Mesendoderm (in vitro differentiated cells): ENCODE measurements around the gene PON3.

Experiments
- DNase-seq: peaks from one replicate; pipeline ENCODE4 v3.0.0; 2013
- H2AK5ac ChIP-seq: 2 replicates; pipeline ENCODE4 v1.6.1; 2013; ENCODE audit warnings: low read length, inconsistent platforms
- H2BK120ac ChIP-seq: 2 replicates; pipeline ENCODE4 v1.6.1; 2013; ENCODE audit warnings: low read depth, mild to moderate bottlenecking, low read length, moderate library complexity, mixed read lengths
- H2BK15ac ChIP-seq: replicated peaks from 2 replicates; pipeline ENCODE4 v1.6.1; 2013; ENCODE audit warnings: low read depth, mild to moderate bottlenecking, moderate library complexity
- H2BK5ac ChIP-seq: 2 replicates; pipeline ENCODE4 v1.6.1; 2013; ENCODE audit warnings: low read length, inconsistent platforms
- H3K18ac ChIP-seq: 2 replicates; pipeline ENCODE4 v1.6.1; 2013; ENCODE audit warnings: mild to moderate bottlenecking, low read length, mixed read lengths
- H3K23ac ChIP-seq: one replicate; pipeline ENCODE4 v1.6.1; 2013; ENCODE audit warnings: low read length
- H3K27ac ChIP-seq: 2 replicates; pipeline ENCODE4 v1.5.1; 2013; ENCODE audit warnings: low read depth, mild to moderate bottlenecking, inconsistent platforms, low read length, moderate library complexity
- H3K27me3 ChIP-seq: 2 replicates; pipeline ENCODE4 v1.6.1; 2013; ENCODE audit warnings: low read length, control low read depth, mild to moderate bottlenecking, inconsistent platforms; ENCODE audit not compliant: insufficient read depth, poor library complexity
- H3K36me3 ChIP-seq: 2 replicates; pipeline ENCODE4 v1.6.1; 2013; ENCODE audit warnings: low read length, inconsistent platforms; ENCODE audit not compliant: control insufficient read depth, insufficient read depth
- H3K4ac ChIP-seq: one replicate; pipeline ENCODE4 v1.6.1; 2013; ENCODE audit warnings: low read depth, mild to moderate bottlenecking, low read length, moderate library complexity
- H3K4me1 ChIP-seq: 2 replicates; pipeline ENCODE4 v1.6.1; 2013; ENCODE audit warnings: low read depth, low read length, inconsistent platforms; ENCODE audit not compliant: control insufficient read depth
- H3K4me2 ChIP-seq: 2 replicates; pipeline ENCODE4 v1.6.1; 2013; ENCODE audit warnings: low read length
- H3K4me3 ChIP-seq: 2 replicates; pipeline ENCODE4 v1.5.1; 2013; ENCODE audit warnings: mild to moderate bottlenecking, low read length
- H3K56ac ChIP-seq: one replicate; pipeline ENCODE4 v1.6.1; 2013; ENCODE audit warnings: low read length
- H3K79me1 ChIP-seq: 2 replicates; pipeline ENCODE4 v1.6.1; 2013; ENCODE audit warnings: low read length, inconsistent platforms
- H3K79me2 ChIP-seq: 2 replicates; pipeline ENCODE4 v1.6.1; 2013; ENCODE audit warnings: mild to moderate bottlenecking, low read length; ENCODE audit not compliant: control insufficient read depth, insufficient read depth
- H3K9ac ChIP-seq: 2 replicates; pipeline ENCODE4 v1.6.1; 2013; ENCODE audit warnings: low read length, inconsistent platforms
- H4K5ac ChIP-seq: one replicate; pipeline ENCODE4 v1.6.1; 2013; ENCODE audit warnings: low read length
- H4K8ac ChIP-seq: one replicate; pipeline ENCODE4 v1.6.1; 2013; ENCODE audit warnings: low read depth, mild to moderate bottlenecking, control low read depth, low read length, moderate library complexity
- WGBS: extraction: QIAGEN DNeasy Blood & Tissue Kit; methylation state at CpG from one replicate; pipeline ENCODE4 v1.1.7; 2013; ENCODE audit warnings: low lambda C conversion rate, missing lambda C conversion rate; ENCODE audit not compliant: insufficient coverage; ENCODE audit errors: extremely low coverage; 5-methylcytosine and 5-hydroxymethylcytosine counted together

Gene PON3

DNA sequence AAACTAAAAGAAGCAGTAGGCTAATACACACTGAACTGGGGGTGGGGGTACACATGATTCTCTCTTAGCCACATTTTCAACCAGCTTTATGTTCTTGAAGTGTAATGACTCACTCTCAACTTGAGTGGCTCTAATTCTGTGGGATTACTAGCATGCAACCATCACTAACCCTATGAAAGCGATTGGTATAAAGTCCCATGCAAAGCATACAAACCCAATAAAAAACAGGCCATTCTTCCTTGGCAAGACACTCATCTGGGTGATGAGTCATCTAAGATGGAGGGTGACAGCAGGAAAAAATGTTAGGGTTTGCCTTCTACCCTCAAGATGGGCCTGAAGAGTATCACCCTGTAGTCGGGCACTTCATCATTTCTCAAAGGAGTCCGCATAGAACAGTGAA, 14.9 kb upstream of the PON3 start:
- no peak overlapping the region for H4K5ac ChIP-seq
- H2BK120ac ChIP-seq = no peak overlapping the region
- peaks cover 2% of the 10 kb centered on the region for H3K36me3 ChIP-seq
- no peak overlapping the region for H3K23ac ChIP-seq
- no peak overlapping the region for H3K4me3 ChIP-seq
- no peak overlapping the region for H3K56ac ChIP-seq
- H3K4me2 ChIP-seq = no peak overlapping the region
- H2AK5ac ChIP-seq = no peak overlapping the region
- no peaks in the 10 kb centered on the region for H3K79me1 ChIP-seq
- DNase-seq = no peak
- no peaks in the 10 kb centered on the region for H3K4me1 ChIP-seq
- no peak overlapping the region for H3K18ac ChIP-seq
- no peaks in the 10 kb centered on the region for H3K27me3 ChIP-seq
- no peak overlapping the region for H3K4ac ChIP-seq
- no peak overlapping the region for H3K9ac ChIP-seq
- H2BK15ac ChIP-seq = no peak overlapping the region
- no peaks in the 10 kb centered on the region for H3K79me2 ChIP-seq
- H4K8ac ChIP-seq = no peak overlapping the region
- WGBS = no CpG with 5 or more reads among the region's 3 CpGs
- no peak overlapping the region for H3K27ac ChIP-seq
- no peak overlapping the region for H2BK5ac ChIP-seq

DNA sequence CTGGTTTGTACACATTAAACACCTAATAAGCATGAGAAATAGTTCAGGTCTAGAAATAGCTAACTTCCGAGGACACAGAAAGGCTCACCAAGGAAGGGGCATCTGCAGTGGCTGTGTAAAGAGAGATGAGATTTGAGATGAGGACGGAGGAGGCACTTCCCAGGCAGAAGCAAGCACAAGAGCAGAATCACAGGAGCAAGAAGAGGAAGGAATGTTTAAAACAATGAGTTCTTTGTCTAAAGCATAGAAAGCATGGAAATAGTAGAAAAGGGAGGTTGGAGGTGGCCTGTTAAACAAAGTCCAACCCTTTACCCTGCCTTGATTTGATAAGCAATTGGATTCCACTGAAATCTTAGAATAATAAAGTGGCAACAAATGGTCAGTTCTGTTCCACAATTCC, 11.6 kb upstream of the PON3 start:
- H3K36me3 ChIP-seq = peaks cover 2% of the 10 kb centered on the region
- no peaks in the 10 kb centered on the region for H3K27me3 ChIP-seq
- WGBS = no CpG with 5 or more reads among the region's 2 CpGs
- no peak for DNase-seq
- H2BK5ac ChIP-seq = no peak overlapping the region
- no peak overlapping the region for H3K56ac ChIP-seq
- no peak overlapping the region for H3K4ac ChIP-seq
- H3K79me2 ChIP-seq = no peaks in the 10 kb centered on the region
- H2AK5ac ChIP-seq = no peak overlapping the region
- H4K8ac ChIP-seq = no peak overlapping the region
- H3K79me1 ChIP-seq = no peaks in the 10 kb centered on the region
- no peak overlapping the region for H2BK120ac ChIP-seq
- H3K9ac ChIP-seq = no peak overlapping the region
- no peak overlapping the region for H4K5ac ChIP-seq
- no peak overlapping the region for H3K23ac ChIP-seq
- no peak overlapping the region for H3K18ac ChIP-seq
- no peak overlapping the region for H3K4me3 ChIP-seq
- no peak overlapping the region for H2BK15ac ChIP-seq
- no peaks in the 10 kb centered on the region for H3K4me1 ChIP-seq
- H3K4me2 ChIP-seq = no peak overlapping the region
- H3K27ac ChIP-seq = no peak overlapping the region

DNA sequence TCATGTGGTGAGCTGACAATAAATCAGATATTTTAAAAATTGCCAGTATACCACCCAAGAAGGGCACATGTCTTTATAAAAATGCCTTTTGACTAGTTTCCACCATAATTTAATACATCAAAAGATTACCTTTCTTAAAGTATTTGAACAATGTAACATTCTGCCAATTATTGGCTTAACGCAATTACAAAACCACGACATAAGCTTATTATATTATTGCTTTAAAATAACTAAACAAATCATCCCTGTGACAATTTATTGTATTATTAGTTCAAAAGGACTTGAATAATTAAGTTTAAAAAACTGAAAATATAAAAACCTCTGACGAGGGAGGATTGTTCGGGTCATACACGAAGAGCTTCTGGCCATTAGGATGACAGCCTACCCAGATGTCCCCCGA, 9.6 kb upstream of the PON3 start:
- H3K79me2 ChIP-seq = no peaks in the 10 kb centered on the region
- no peaks in the 10 kb centered on the region for H3K4me1 ChIP-seq
- WGBS = 100% methylated on average over 2 of the region's 6 CpGs
- H2BK5ac ChIP-seq = no peak overlapping the region
- no peak overlapping the region for H3K27ac ChIP-seq
- no peak for DNase-seq
- H3K36me3 ChIP-seq = no peaks in the 10 kb centered on the region
- no peaks in the 10 kb centered on the region for H3K27me3 ChIP-seq
- no peaks in the 10 kb centered on the region for H3K79me1 ChIP-seq
- H4K8ac ChIP-seq = no peak overlapping the region
- no peak overlapping the region for H2AK5ac ChIP-seq
- H3K23ac ChIP-seq = no peak overlapping the region
- H3K56ac ChIP-seq = no peak overlapping the region
- H2BK120ac ChIP-seq = no peak overlapping the region
- no peak overlapping the region for H3K4ac ChIP-seq
- no peak overlapping the region for H3K18ac ChIP-seq
- no peak overlapping the region for H3K4me2 ChIP-seq
- H2BK15ac ChIP-seq = no peak overlapping the region
- no peak overlapping the region for H3K9ac ChIP-seq
- H3K4me3 ChIP-seq = no peak overlapping the region
- no peak overlapping the region for H4K5ac ChIP-seq

DNA sequence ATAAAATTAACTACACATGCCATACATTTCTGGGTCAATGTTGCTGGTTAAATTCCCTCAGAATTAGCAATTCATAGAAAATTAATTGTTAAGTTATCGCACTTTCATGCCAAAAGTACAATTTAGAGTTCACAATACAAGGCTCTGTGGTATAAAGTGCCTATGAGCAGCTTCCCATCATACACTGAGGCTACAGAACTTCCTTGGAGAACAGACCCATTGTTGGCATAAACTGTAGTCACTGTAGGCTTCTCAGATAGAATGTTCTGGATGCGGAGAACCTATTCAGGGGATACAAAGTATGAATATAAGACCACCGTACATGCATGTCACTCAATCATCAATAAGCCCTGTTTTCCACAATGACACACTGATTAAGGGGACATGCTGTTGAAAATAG, 9.0 kb upstream of the PON3 start:
- no peak overlapping the region for H3K56ac ChIP-seq
- no peaks in the 10 kb centered on the region for H3K27me3 ChIP-seq
- H4K8ac ChIP-seq = no peak overlapping the region
- H3K4me2 ChIP-seq = no peak overlapping the region
- no peak overlapping the region for H3K18ac ChIP-seq
- no peak overlapping the region for H3K9ac ChIP-seq
- H3K4me3 ChIP-seq = no peak overlapping the region
- H2AK5ac ChIP-seq = no peak overlapping the region
- no peak overlapping the region for H2BK120ac ChIP-seq
- no peak overlapping the region for H4K5ac ChIP-seq
- no peak overlapping the region for H3K23ac ChIP-seq
- no peak for DNase-seq
- H3K27ac ChIP-seq = no peak overlapping the region
- no CpG with 5 or more reads among the region's 3 CpGs for WGBS
- H3K4ac ChIP-seq = no peak overlapping the region
- no peak overlapping the region for H2BK5ac ChIP-seq
- H3K79me1 ChIP-seq = no peaks in the 10 kb centered on the region
- H2BK15ac ChIP-seq = no peak overlapping the region
- no peaks in the 10 kb centered on the region for H3K36me3 ChIP-seq
- H3K4me1 ChIP-seq = no peaks in the 10 kb centered on the region
- H3K79me2 ChIP-seq = no peaks in the 10 kb centered on the region

DNA sequence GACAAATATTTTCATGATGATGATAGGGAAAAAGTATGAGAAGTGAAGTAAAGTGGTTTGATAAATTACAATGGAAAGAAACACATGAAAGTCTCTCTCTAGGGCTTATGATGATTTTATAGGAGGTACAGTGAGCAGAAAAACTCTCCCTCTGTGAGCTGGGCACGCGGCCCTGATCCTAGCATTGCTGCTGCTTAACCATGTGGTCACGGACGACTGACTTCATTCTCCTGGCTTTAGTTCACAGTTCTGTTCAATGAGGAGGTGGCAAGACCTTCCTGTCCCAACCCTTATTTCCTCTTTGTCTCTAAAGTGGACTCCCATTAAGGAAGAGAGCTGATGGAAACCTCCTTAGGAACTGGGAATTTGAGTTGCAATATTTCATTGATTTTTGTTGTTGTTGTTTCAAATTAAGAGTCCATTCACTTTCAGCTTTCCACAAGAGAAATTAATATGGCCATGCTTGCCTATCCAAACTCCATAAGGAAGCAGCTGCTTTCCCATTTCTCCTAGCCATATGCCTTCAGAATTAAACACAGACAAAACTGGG, 8.2 kb upstream of the PON3 start:
- Histone ChIP-seq H2AK5ac (no peak overlapping the region), H3K4me3 (no peak overlapping the region), H3K56ac (no peak overlapping the region), H4K5ac (no peak overlapping the region), H3K27me3 (no peaks in the 10 kb centered on the region), H3K4me2 (no peak overlapping the region), H3K4me1 (no peaks in the 10 kb centered on the region), H3K79me1 (no peaks in the 10 kb centered on the region), H3K18ac (no peak overlapping the region), H2BK120ac (no peak overlapping the region), H3K4ac (no peak overlapping the region), H4K8ac (no peak overlapping the region), H2BK5ac (no peak overlapping the region), H3K79me2 (no peaks in the 10 kb centered on the region), H3K27ac (no peak overlapping the region), H3K36me3 (no peaks in the 10 kb centered on the region), H3K23ac (no peak overlapping the region), H3K9ac (no peak overlapping the region), H2BK15ac (no peak overlapping the region)
- WGBS = no CpG with 5 or more reads among the region's 4 CpGs
- no peak for DNase-seq

DNA sequence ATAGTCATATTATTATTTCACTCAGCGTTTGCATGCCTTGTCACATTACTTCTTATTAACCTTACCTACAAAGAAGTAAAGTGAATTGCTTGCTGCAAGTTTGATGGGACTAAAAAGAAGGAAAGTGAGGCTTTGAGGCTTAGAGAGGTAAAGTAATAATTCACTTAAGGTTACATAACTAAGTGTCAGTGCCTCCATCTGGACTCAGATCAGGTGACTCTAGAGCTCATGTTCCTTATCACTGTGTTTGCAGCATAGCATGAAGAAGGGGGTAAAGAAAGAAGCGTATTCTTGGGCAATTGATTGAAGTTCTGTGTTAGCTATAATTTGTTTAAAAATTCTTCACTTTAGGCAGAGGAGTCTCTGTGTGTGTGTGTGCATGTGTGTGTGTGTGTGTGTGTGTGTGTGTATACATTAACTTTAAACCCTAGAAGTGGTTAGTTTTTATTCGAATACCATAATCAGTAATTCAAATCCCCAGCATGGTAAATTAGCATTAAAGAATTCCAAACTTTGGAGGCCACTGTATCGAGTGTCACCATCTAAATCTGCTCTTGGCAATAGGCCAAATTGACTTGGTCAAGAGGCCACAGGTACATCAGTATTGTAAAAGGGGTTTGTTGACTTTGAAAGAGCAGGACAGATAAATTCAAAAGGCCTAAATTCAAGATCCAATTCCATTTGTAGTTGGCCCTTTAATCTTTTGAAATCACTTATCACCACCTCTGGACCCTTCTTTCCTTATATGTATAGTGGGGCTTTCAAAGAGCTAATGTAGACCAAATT, 2.2 kb upstream of the PON3 start:
- H4K8ac ChIP-seq = no peak overlapping the region
- H3K79me1 ChIP-seq = no peaks in the 10 kb centered on the region
- no peak overlapping the region for H2BK120ac ChIP-seq
- H3K23ac ChIP-seq = no peak overlapping the region
- H3K4me3 ChIP-seq = no peak overlapping the region
- H3K4me1 ChIP-seq = no peaks in the 10 kb centered on the region
- no peak overlapping the region for H3K9ac ChIP-seq
- no peak overlapping the region for H3K4ac ChIP-seq
- H3K79me2 ChIP-seq = no peaks in the 10 kb centered on the region
- no peak overlapping the region for H2BK15ac ChIP-seq
- no peak overlapping the region for H3K4me2 ChIP-seq
- WGBS = no CpG with 5 or more reads among the region's 4 CpGs
- no peak overlapping the region for H2BK5ac ChIP-seq
- H3K56ac ChIP-seq = no peak overlapping the region
- H3K36me3 ChIP-seq = no peaks in the 10 kb centered on the region
- H4K5ac ChIP-seq = no peak overlapping the region
- H3K18ac ChIP-seq = no peak overlapping the region
- H2AK5ac ChIP-seq = no peak overlapping the region
- DNase-seq = no peak
- H3K27me3 ChIP-seq = no peaks in the 10 kb centered on the region
- H3K27ac ChIP-seq = no peak overlapping the region
